H7 (cell line): ENCODE measurements around the gene DST. TPM values are rescaled to one million over a fixed set of nuclear protein-coding genes. Genes with fewer than 3 reads are reported as not detected.

ENCODE experiments used
- DNase-seq: peaks from one replicate; pipeline ENCODE4 v3.0.0; 2012
- H3K27me3 ChIP-seq: 2 replicates; pipeline ENCODE4 v1.6.0; 2011; ENCODE audit warnings: mild to moderate bottlenecking, low read length; ENCODE audit not compliant: control insufficient read depth, insufficient read depth
- H3K36me3 ChIP-seq: replicated peaks from 2 replicates; pipeline ENCODE4 v1.5.1; 2011; ENCODE audit warnings: low read length; ENCODE audit not compliant: control insufficient read depth, insufficient read depth
- H3K4me3 ChIP-seq: 2 replicates; pipeline ENCODE4 v1.5.1; 2011; ENCODE audit warnings: low read depth, mild to moderate bottlenecking, control low read depth, low read length, moderate library complexity; ENCODE audit not compliant: insufficient read depth
- total RNA-seq: library from RNA; depleted of rRNA; stranded (reverse); fragments of >200 nt; shearing (Covaris generic); gene quantifications from 2 replicates; pipeline ENCODE4 v1.2.3, GENCODE V29; 2014

The DST gene
- total RNA-seq, 1 experiment from 2014 or later: 49.2 TPM

- no peak for DNase-seq
- no peaks in the 10 kb centered on the region for H3K27me3 ChIP-seq
- H3K36me3 ChIP-seq: no peaks in the 10 kb centered on the region
- H3K4me3 ChIP-seq: no peak overlapping the region
These were observed 226.4 kb downstream of the DST start for GRCh38 chr6:56416247-56416646.

GRCh38 chr6:56408976-56409375 is 233.7 kb downstream of the DST start:
- no peaks in the 10 kb centered on the region for H3K27me3 ChIP-seq
- no peak overlapping the region for H3K4me3 ChIP-seq
- DNase-seq: no peak

More at GRCh38 chr6:56408976-56409375, 233.7 kb downstream of the DST start:
- H3K36me3 ChIP-seq: no peaks in the 10 kb centered on the region
